Liver (tissue), 9 donors: ENCODE results near the gene BSND. TPM values are rescaled to one million over a fixed set of nuclear protein-coding genes. Genes with fewer than 3 reads are reported as not detected.

ENCODE experiments used
- DNase-seq: peaks from one replicate; pipeline ENCODE4 v3.0.0-alpha.2; 2017; ENCODE audit warnings: low spot score
- H3K27ac ChIP-seq, 2 donors: one replicate each; pipeline ENCODE4 v1.7.0; 2013; ENCODE audit warnings: inconsistent platforms in 2 of 2, low read length in 2 of 2, control low read depth in 1 of 2, low read depth in 1 of 2, mild to moderate bottlenecking in 1 of 2
- H3K27me3 ChIP-seq, 4 donors: one replicate each; pipeline versions ENCODE4 v1.6.1 to v1.7.0; 2013; ENCODE audit warnings: low read length in 3 of 4, inconsistent platforms in 1 of 4, mild to moderate bottlenecking in 1 of 4, moderate library complexity in 1 of 4; ENCODE audit not compliant: control insufficient read depth in 4 of 4, insufficient read depth in 4 of 4
- H3K36me3 ChIP-seq, 4 donors: one replicate each; pipeline versions ENCODE4 v1.6.1 to v1.7.0; 2013; ENCODE audit warnings: low read length in 3 of 4, mild to moderate bottlenecking in 3 of 4, low read depth in 1 of 4, moderate library complexity in 1 of 4; ENCODE audit not compliant: control insufficient read depth in 4 of 4, insufficient read depth in 3 of 4
- H3K4me1 ChIP-seq, 4 donors: one replicate each; pipeline versions ENCODE4 v1.6.1 to v1.7.0; 2013; ENCODE audit warnings: low read length in 3 of 4, mild to moderate bottlenecking in 3 of 4, moderate library complexity in 1 of 4; ENCODE audit not compliant: control insufficient read depth in 4 of 4, insufficient read depth in 4 of 4
- H3K4me3 ChIP-seq, 3 donors: one replicate each; pipeline versions ENCODE4 v1.6.1 to v1.7.0; 2013; ENCODE audit warnings: low read length in 3 of 3, control low read depth in 1 of 3, low read depth in 1 of 3, mild to moderate bottlenecking in 1 of 3
- H3K9ac ChIP-seq, 2 donors: one replicate each; pipeline ENCODE4 v1.7.0; 2013; ENCODE audit warnings: low read length in 2 of 2, mild to moderate bottlenecking in 2 of 2, moderate library complexity in 2 of 2, control low read depth in 1 of 2, low read depth in 1 of 2
- H3K9me3 ChIP-seq, 4 donors: one replicate each; pipeline versions ENCODE4 v1.6.1 to v1.7.0; 2013; ENCODE audit warnings: low read length in 3 of 4; ENCODE audit not compliant: control insufficient read depth in 4 of 4
- ATF3 ChIP-seq: IDR thresholded peaks from 2 replicates; pipeline ENCODE4 v1.6.1; 2016; ENCODE audit warnings: antibody characterized with exemption
- EGR1 ChIP-seq, 2 donors: IDR thresholded peaks; 2 replicates each; pipeline ENCODE4 v1.6.1; 2016 to 2018; ENCODE audit warnings: antibody characterized with exemption in 2 of 2, low read depth in 2 of 2
- FOXA1 ChIP-seq: IDR thresholded peaks from 2 replicates; pipeline ENCODE4 v1.6.1; 2016; ENCODE audit warnings: antibody characterized with exemption
- FOXA2 ChIP-seq: IDR thresholded peaks from 2 replicates; pipeline ENCODE4 v1.6.1; 2016; ENCODE audit warnings: antibody characterized with exemption
- GABPA ChIP-seq, 2 donors: IDR thresholded peaks in 1 of 2; conservative IDR thresholded peaks in 1 of 2; 2 replicates each; pipeline ENCODE4 v1.6.1; 2016; ENCODE audit warnings: antibody characterized with exemption in 2 of 2, mild to moderate bottlenecking in 1 of 2, moderate library complexity in 1 of 2
- HNF4A ChIP-seq, 2 donors: conservative IDR thresholded peaks; 2 replicates each; pipeline ENCODE4 v1.6.1; 2016; ENCODE audit warnings: antibody characterized with exemption in 2 of 2, mild to moderate bottlenecking in 2 of 2
- HNF4G ChIP-seq: IDR thresholded peaks from 2 replicates; pipeline ENCODE4 v1.6.1; 2016; ENCODE audit warnings: antibody characterized with exemption
- JUND ChIP-seq, 2 donors: IDR thresholded peaks; 2 replicates each; pipeline ENCODE4 v1.6.1; 2016; ENCODE audit warnings: antibody characterized with exemption in 2 of 2
- NR2F2 ChIP-seq: IDR thresholded peaks from 2 replicates; pipeline ENCODE4 v1.6.1; 2016; ENCODE audit warnings: antibody characterized with exemption
- RAD21 ChIP-seq, 2 donors: IDR thresholded peaks; 2 replicates each; pipeline ENCODE4 v1.6.1; 2016; ENCODE audit warnings: antibody characterized with exemption in 2 of 2, mild to moderate bottlenecking in 2 of 2
- RXRA ChIP-seq, 2 donors: IDR thresholded peaks; 2 replicates each; pipeline ENCODE4 v1.6.1; 2017 to 2018; ENCODE audit warnings: antibody characterized with exemption in 2 of 2, mild to moderate bottlenecking in 1 of 2
- SP1 ChIP-seq: IDR thresholded peaks from 2 replicates; pipeline ENCODE4 v1.6.1; 2018; ENCODE audit warnings: antibody characterized with exemption, mild to moderate bottlenecking
- TAF1 ChIP-seq: conservative IDR thresholded peaks from 2 replicates; pipeline ENCODE4 v1.6.1; 2016; ENCODE audit warnings: antibody characterized with exemption, mild to moderate bottlenecking
- YY1 ChIP-seq: IDR thresholded peaks from 2 replicates; pipeline ENCODE4 v1.6.1; 2016; ENCODE audit warnings: antibody characterized with exemption, mild to moderate bottlenecking
- ZBTB33 ChIP-seq: IDR thresholded peaks from 2 replicates; pipeline ENCODE4 v1.6.1; 2016; ENCODE audit warnings: antibody characterized with exemption
- WGBS: extraction: QIAGEN DNeasy Blood & Tissue Kit; methylation state at CpG from one replicate; pipeline ENCODE4 v1.1.7; 2013; 5-methylcytosine and 5-hydroxymethylcytosine counted together
- polyA plus RNA-seq, 2 donors: library from polyadenylated mRNA; stranded (reverse) in 1 of 2; unstranded in 1 of 2; fragments of 200-250 nt in 1 of 2; fragments of >200 nt in 1 of 2; fragmentation: Nextera tagmentation in 1 of 2; extraction: Ambion mirVana in 1 of 2; gene quantifications; one replicate each; pipeline versions ENCODE4 v1.2.1 to v1.2.3, GENCODE V29; 2013 to 2015
- total RNA-seq, 2 donors: library from RNA; depleted of rRNA; stranded (reverse); fragments of >200 nt; gene quantifications; one replicate each; pipeline ENCODE4 v1.2.3, GENCODE V29; 2014
- TF ChIP-seq, protein P1 (sequence below): IDR thresholded peaks from 2 replicates; pipeline ENCODE4 v1.6.1; 2016; ENCODE audit warnings: antibody characterized with exemption
- TF ChIP-seq, protein P2 (sequence below): IDR thresholded peaks from 2 replicates; pipeline ENCODE4 v1.6.1; 2016; ENCODE audit warnings: antibody characterized with exemption, mild to moderate bottlenecking
- TF ChIP-seq, protein P3 (sequence below): fragments of 150-350 bp; IDR thresholded peaks from 2 replicates; pipeline ENCODE4 v1.5.1; 2017; ENCODE audit warnings: improper control_type of control experiment, low read depth, low read length; ENCODE audit not compliant: missing input control
- donor health status: healthy.
- donor health status: healthy.
- donor health status: healthy.
- donor health status: healthy.
- donor health status: healthy.

The BSND gene
- total and polyA plus RNA-seq, 4 donors, result 0.14 TPM; not detected in 3

- no peak overlapping the region for H3K27ac ChIP-seq
- no peaks in the 10 kb centered on the region for H3K4me1 ChIP-seq
- H3K4me3 ChIP-seq, result no peak overlapping the region
- WGBS, result 76% methylated on average over 4 of the region's 4 CpGs
- no peaks in the 10 kb centered on the region for H3K27me3 ChIP-seq
- no peak overlapping the region for H3K9ac ChIP-seq
- H3K36me3 ChIP-seq, result no peaks in the 10 kb centered on the region
- TF ChIP-seq TAF1, result no peak
- TF ChIP-seq YY1, result no peak
- TF ChIP-seq HNF4G, result no peak
- TF ChIP-seq FOXA2, result no peak
- no peak for TF ChIP-seq ATF3
- no peak for TF ChIP-seq RXRA (IDR thresholded peaks at IDR 0.05)
- no peak for TF ChIP-seq HNF4A (conservative IDR thresholded peaks at IDR 0.05)
- TF ChIP-seq SP1, result no peak
- TF ChIP-seq, protein P1, sequence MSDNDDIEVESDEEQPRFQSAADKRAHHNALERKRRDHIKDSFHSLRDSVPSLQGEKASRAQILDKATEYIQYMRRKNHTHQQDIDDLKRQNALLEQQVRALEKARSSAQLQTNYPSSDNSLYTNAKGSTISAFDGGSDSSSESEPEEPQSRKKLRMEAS, result no peak
- TF ChIP-seq ZBTB33, result no peak
- no peak for TF ChIP-seq FOXA1
- TF ChIP-seq, protein P2, sequence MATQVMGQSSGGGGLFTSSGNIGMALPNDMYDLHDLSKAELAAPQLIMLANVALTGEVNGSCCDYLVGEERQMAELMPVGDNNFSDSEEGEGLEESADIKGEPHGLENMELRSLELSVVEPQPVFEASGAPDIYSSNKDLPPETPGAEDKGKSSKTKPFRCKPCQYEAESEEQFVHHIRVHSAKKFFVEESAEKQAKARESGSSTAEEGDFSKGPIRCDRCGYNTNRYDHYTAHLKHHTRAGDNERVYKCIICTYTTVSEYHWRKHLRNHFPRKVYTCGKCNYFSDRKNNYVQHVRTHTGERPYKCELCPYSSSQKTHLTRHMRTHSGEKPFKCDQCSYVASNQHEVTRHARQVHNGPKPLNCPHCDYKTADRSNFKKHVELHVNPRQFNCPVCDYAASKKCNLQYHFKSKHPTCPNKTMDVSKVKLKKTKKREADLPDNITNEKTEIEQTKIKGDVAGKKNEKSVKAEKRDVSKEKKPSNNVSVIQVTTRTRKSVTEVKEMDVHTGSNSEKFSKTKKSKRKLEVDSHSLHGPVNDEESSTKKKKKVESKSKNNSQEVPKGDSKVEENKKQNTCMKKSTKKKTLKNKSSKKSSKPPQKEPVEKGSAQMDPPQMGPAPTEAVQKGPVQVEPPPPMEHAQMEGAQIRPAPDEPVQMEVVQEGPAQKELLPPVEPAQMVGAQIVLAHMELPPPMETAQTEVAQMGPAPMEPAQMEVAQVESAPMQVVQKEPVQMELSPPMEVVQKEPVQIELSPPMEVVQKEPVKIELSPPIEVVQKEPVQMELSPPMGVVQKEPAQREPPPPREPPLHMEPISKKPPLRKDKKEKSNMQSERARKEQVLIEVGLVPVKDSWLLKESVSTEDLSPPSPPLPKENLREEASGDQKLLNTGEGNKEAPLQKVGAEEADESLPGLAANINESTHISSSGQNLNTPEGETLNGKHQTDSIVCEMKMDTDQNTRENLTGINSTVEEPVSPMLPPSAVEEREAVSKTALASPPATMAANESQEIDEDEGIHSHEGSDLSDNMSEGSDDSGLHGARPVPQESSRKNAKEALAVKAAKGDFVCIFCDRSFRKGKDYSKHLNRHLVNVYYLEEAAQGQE, result no peak
- TF ChIP-seq, protein P3, sequence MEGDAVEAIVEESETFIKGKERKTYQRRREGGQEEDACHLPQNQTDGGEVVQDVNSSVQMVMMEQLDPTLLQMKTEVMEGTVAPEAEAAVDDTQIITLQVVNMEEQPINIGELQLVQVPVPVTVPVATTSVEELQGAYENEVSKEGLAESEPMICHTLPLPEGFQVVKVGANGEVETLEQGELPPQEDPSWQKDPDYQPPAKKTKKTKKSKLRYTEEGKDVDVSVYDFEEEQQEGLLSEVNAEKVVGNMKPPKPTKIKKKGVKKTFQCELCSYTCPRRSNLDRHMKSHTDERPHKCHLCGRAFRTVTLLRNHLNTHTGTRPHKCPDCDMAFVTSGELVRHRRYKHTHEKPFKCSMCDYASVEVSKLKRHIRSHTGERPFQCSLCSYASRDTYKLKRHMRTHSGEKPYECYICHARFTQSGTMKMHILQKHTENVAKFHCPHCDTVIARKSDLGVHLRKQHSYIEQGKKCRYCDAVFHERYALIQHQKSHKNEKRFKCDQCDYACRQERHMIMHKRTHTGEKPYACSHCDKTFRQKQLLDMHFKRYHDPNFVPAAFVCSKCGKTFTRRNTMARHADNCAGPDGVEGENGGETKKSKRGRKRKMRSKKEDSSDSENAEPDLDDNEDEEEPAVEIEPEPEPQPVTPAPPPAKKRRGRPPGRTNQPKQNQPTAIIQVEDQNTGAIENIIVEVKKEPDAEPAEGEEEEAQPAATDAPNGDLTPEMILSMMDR, result no peak
- no peak for TF ChIP-seq EGR1 (IDR thresholded peaks at IDR 0.05; ENCODE audit: low read depth in 2 of 2)
- TF ChIP-seq JUND (IDR thresholded peaks at IDR 0.05), result no peak
- no peak for TF ChIP-seq NR2F2
- TF ChIP-seq RAD21 (IDR thresholded peaks at IDR 0.05), result no peak
- no peak for TF ChIP-seq GABPA (IDR thresholded peaks at IDR 0.05 in 1 of 2, conservative IDR thresholded peaks at IDR 0.05 in 1 of 2)
- no peak for DNase-seq
- no peaks in the 10 kb centered on the region for H3K9me3 ChIP-seq
Observed at GRCh38 chr1:54990916-54991315, 7.8 kb upstream of the BSND start.
